Stimulated activated effector memory CD8-positive, alpha-beta T cell treated with anti-CD3 and anti-CD28 coated beads, Interleukin-12 subunit alpha, Interleukin-12 subunit beta, amount 100 ng/mL, for 72 hours (primary cell): ENCODE data around the gene PXN.
"Not testable (repeated sequence)": the region's sequence is repeated elsewhere in the genome, so short reads cannot be mapped to it uniquely, and the experiment has no call there.

Experiments
- ATAC-seq: fragments of 150-1000 bp; cut with Tn5 transposase; 2 replicates; pipeline ENCODE4 v1.10.0; 2021
- DNase-seq, 2 donors: peaks; one replicate each; pipeline ENCODE4 v3.0.0; 2021 to 2022; ENCODE audit warnings: low spot score in 2 of 2
- H3K27ac Mint-ChIP-seq: one replicate; pipeline ENCODE4 v1.8.0; 2022; ENCODE audit warnings: mild to moderate bottlenecking, mixed read lengths
- H3K36me3 Mint-ChIP-seq: one replicate; pipeline ENCODE4 v1.8.0; 2022; ENCODE audit warnings: mild to moderate bottlenecking, mixed read lengths
- H3K4me1 Mint-ChIP-seq: one replicate; pipeline ENCODE4 v1.8.0; 2022; ENCODE audit warnings: mixed read lengths
- H3K4me3 Mint-ChIP-seq: one replicate; pipeline ENCODE4 v1.8.0; 2022; ENCODE audit warnings: mild to moderate bottlenecking, mixed read lengths
- H3K9me3 Mint-ChIP-seq: one replicate; pipeline ENCODE4 v1.8.0; 2022; ENCODE audit warnings: mixed read lengths

PXN gene

GRCh38 chr12:120238217-120238616 is 27.3 kb downstream of the PXN start:
- DNase-seq (no peak), ATAC-seq (no peak)
- Mint-ChIP-seq H3K36me3 (no peaks in the 10 kb centered on the region), H3K4me3 (no peak overlapping the region), H3K27ac (peak overlapping the region; percentile 74), H3K9me3 (no peaks in the 10 kb centered on the region), H3K4me1 (peaks cover 70% of the 10 kb centered on the region)

- Mint-ChIP-seq H3K4me3 (no peak overlapping the region), H3K9me3 (no peaks in the 10 kb centered on the region), H3K4me1 (peaks cover 72% of the 10 kb centered on the region), H3K36me3 (no peaks in the 10 kb centered on the region), H3K27ac (peak overlapping the region; percentile 74)
- no peak for ATAC-seq
- DNase-seq: no peak
These were observed 28.0 kb downstream of the PXN start for GRCh38 chr12:120237360-120238171.

GRCh38 chr12:120236809-120237208 is 28.7 kb downstream of the PXN start:
- DNase-seq, H3K4me3 Mint-ChIP-seq, ATAC-seq, H3K9me3 Mint-ChIP-seq, H3K36me3 Mint-ChIP-seq: not testable (repeated sequence)
- Mint-ChIP-seq H3K27ac (peak overlapping the region; percentile 74), H3K4me1 (peaks cover 76% of the 10 kb centered on the region)

GRCh38 chr12:120235369-120236323 is 29.9 kb downstream of the PXN start:
- H3K4me3 Mint-ChIP-seq: no peak overlapping the region
- DNase-seq: no peak
- no peak for ATAC-seq
- H3K9me3 Mint-ChIP-seq: no peaks in the 10 kb centered on the region
- H3K4me1 Mint-ChIP-seq: peaks cover 76% of the 10 kb centered on the region
- H3K27ac Mint-ChIP-seq: peak overlapping the region; percentile 53
- H3K36me3 Mint-ChIP-seq: no peaks in the 10 kb centered on the region

- Mint-ChIP-seq H3K9me3 (no peaks in the 10 kb centered on the region), H3K4me3 (no peak overlapping the region), H3K36me3 (no peaks in the 10 kb centered on the region), H3K4me1 (peaks cover 77% of the 10 kb centered on the region), H3K27ac (peak overlapping the region; percentile 53)
- DNase-seq (no peak), ATAC-seq (no peak)
These were observed 30.7 kb downstream of the PXN start for GRCh38 chr12:120234643-120235368.

- peak; percentile 51 to 82 for DNase-seq
- Mint-ChIP-seq H3K27ac (peak overlapping the region; percentile 53), H3K4me3 (peak overlapping the region; percentile 52), H3K9me3 (no peaks in the 10 kb centered on the region), H3K4me1 (peaks cover 90% of the 10 kb centered on the region), H3K36me3 (peaks cover 1% of the 10 kb centered on the region)
- ATAC-seq: peak; percentile 91
These were observed 34.1 kb downstream of the PXN start for GRCh38 chr12:120231316-120232011.

GRCh38 chr12:120230974-120231315 is 34.6 kb downstream of the PXN start:
- H3K4me1 Mint-ChIP-seq: peaks cover 92% of the 10 kb centered on the region
- H3K4me3 Mint-ChIP-seq: peak overlapping the region; percentile 52
- peaks cover 6% of the 10 kb centered on the region for H3K36me3 Mint-ChIP-seq
- no peaks in the 10 kb centered on the region for H3K9me3 Mint-ChIP-seq
- no peak for ATAC-seq
- no peak for DNase-seq
- H3K27ac Mint-ChIP-seq: peak overlapping the region; percentile 53

- ATAC-seq (no peak), DNase-seq (no peak)
- no peaks in the 10 kb centered on the region for H3K9me3 Mint-ChIP-seq
- peaks cover 92% of the 10 kb centered on the region for H3K4me1 Mint-ChIP-seq
- peak overlapping the region; percentile 53 for H3K27ac Mint-ChIP-seq
- H3K36me3 Mint-ChIP-seq: peaks cover 11% of the 10 kb centered on the region
- H3K4me3 Mint-ChIP-seq: peak overlapping the region; percentile 52
These were observed 35.1 kb downstream of the PXN start for GRCh38 chr12:120230326-120230973.

GRCh38 chr12:120229487-120230325 is 35.8 kb downstream of the PXN start:
- Mint-ChIP-seq H3K4me1 (peaks cover 90% of the 10 kb centered on the region), H3K36me3 (peaks cover 12% of the 10 kb centered on the region), H3K27ac (peak overlapping the region; percentile 53), H3K9me3 (no peaks in the 10 kb centered on the region), H3K4me3 (peak overlapping the region; percentile 9)
- ATAC-seq (no peak), DNase-seq (no peak)

- H3K27ac Mint-ChIP-seq: peak overlapping the region; percentile 53
- H3K36me3 Mint-ChIP-seq: peaks cover 18% of the 10 kb centered on the region
These were observed 36.5 kb downstream of the PXN start for GRCh38 chr12:120229071-120229486.

GRCh38 chr12:120228291-120229070 is 37.0 kb downstream of the PXN start:
- H3K27ac Mint-ChIP-seq: peak overlapping the region; percentile 63

More at GRCh38 chr12:120229071-120229486, 36.5 kb downstream of the PXN start:
- no peak for DNase-seq
- H3K4me3 Mint-ChIP-seq: peak overlapping the region; percentile 42
- peaks cover 84% of the 10 kb centered on the region for H3K4me1 Mint-ChIP-seq
- no peak for ATAC-seq
- no peaks in the 10 kb centered on the region for H3K9me3 Mint-ChIP-seq

GRCh38 chr12:120228041-120228290 is 37.6 kb downstream of the PXN start:
- DNase-seq (no peak), ATAC-seq (no peak)
- H3K9me3 Mint-ChIP-seq: no peaks in the 10 kb centered on the region
- peaks cover 29% of the 10 kb centered on the region for H3K36me3 Mint-ChIP-seq
- peaks cover 81% of the 10 kb centered on the region for H3K4me1 Mint-ChIP-seq
- H3K4me3 Mint-ChIP-seq: peak overlapping the region; percentile 42
- H3K27ac Mint-ChIP-seq: peak overlapping the region; percentile 63

More at GRCh38 chr12:120228291-120229070, 37.0 kb downstream of the PXN start:
- H3K9me3 Mint-ChIP-seq: no peaks in the 10 kb centered on the region
- H3K36me3 Mint-ChIP-seq: peaks cover 23% of the 10 kb centered on the region
- DNase-seq (peak; percentile 72 to 93), ATAC-seq (peak; percentile 81)
- peaks cover 81% of the 10 kb centered on the region for H3K4me1 Mint-ChIP-seq
- H3K4me3 Mint-ChIP-seq: peak overlapping the region; percentile 42
